Thyroid gland (tissue), 4 donors: ENCODE results near the gene NEURL4.

Source experiments
- CTCF ChIP-seq, 6 experiments: fragments of 200-600 bp in 3 of 6; fragments of 450-650 bp in 3 of 6; sonication (generic) in 3 of 6; IDR thresholded peaks; one replicate each; pipeline ENCODE4 v1.5.1; 2016 to 2019; ENCODE audit warnings: antibody characterized with exemption in 6 of 6, mild to moderate bottlenecking in 2 of 6, inconsistent platforms in 1 of 6, moderate library complexity in 1 of 6
- POLR2A ChIP-seq, 2 donors: fragments of 450-650 bp; IDR thresholded peaks; one replicate each; pipeline ENCODE4 v1.6.1; 2017; ENCODE audit warnings: antibody characterized with exemption in 2 of 2, mild to moderate bottlenecking in 2 of 2, moderate library complexity in 1 of 2

- TF ChIP-seq CTCF (IDR thresholded peaks at IDR 0.05) (peak in 1 of 6 experiments; percentile 46), POLR2A (IDR thresholded peaks at IDR 0.05) (no peak)
These were observed 23.4 kb upstream of the NEURL4 start for GRCh38 chr17:7352503-7352889.
